HG02981 (cell line): Measurements from ENCODE around the gene ACHE.
"Not testable (repeated sequence)": the region's sequence is repeated elsewhere in the genome, so short reads cannot be mapped to it uniquely, and the experiment has no call there.

Experiments used
- ATAC-seq: cut with Tn5 transposase; IDR thresholded peaks from one replicate; pipeline ENCODE4 v1.9.1; 2021; ENCODE audit warnings: mild to moderate bottlenecking, moderate library complexity; ENCODE audit not compliant: unreplicated experiment

The ACHE gene

DNA sequence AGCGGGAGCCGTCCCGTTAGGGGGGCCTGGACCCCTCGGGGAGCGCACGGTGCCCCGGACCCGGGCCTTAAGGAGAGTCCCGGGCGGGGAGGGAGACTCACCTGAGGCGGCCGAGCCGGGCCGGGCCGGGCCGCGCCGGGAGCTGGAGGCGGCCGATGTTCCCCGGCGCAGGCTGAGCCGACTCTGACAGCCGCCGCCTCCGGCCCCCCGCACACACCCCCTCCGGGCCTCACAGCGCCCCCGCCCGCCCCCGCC is at the start of gene ACHE:
Gene ACHE (minus strand): TSS at position 188 of the 255 bp plus-strand sequence. CDS start 1,656 bp downstream, outside the sequence.
- ATAC-seq: no peak

DNA sequence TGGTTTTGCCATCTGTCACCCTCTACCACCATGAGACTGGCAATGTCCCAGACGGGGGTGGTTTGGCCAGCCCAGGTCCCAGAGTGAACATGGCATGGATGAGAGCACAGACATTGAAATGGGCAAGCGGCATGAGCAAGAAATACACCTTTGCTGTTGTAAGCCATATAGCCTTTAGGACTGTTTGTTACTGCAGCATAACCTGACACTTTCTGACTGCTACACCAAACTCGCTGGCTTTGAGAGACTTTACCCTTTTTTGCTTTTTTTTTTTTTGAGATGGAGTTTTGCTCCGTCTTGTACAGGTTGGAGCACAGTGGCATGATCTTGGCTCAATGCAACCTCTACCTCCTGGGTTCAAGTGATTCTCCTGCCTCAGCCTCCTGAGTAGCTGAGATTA is 48.5 kb upstream of the ACHE start:
- no peak for ATAC-seq

DNA sequence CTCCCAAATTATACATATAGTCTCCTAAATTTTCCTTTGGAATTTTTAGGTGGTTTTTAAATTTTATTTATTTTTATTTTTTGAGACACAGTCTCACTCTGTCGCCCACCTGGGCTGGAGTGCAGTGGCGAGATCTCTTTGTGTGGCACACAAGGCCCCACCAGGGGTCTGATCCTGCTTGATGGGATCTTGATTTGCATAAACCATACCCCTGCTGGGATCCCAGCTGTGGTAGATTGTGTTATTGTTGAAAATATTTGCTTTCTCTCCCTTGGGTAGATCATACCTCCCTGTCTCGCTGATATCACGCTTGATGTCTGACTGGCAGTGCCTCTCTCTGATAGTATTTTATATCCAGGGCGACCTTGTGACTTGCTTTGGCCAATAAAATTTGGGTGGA is 48.0 kb upstream of the ACHE start:
- ATAC-seq: no peak

DNA sequence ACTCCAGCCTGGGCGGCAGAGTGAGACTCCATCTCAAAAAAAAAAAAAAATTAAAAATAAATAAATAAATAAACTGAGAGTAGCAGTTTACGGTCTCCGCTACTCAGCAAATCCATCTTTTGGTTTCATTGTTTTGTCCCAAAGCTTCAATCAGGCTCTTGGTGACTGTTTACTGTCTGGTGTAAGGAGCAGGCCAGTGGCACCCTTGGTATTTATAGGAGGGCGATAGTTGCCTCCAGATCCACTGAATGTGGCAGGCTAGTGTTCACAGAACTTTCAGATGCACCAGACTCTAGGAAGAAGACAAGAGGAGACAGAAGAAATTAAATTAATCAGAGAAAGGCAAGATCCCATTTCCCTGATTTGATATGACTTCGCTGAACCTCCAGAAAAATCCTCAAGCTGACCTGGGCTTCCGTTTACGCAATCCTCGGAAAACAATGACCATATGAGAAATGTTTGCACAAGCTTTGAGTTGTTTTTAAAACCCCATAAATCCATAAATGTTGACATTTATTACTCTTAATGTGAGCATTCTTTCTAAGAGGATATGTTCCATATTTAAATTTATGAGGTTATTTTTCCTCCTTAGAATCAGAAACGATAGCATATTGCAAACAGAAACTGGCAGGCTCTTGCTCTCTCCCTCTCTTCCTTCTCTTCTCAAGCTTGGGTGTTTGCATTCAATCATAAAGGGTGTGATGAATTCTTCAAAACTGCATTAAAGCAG is 46.5 kb upstream of the ACHE start:
- no peak for ATAC-seq

DNA sequence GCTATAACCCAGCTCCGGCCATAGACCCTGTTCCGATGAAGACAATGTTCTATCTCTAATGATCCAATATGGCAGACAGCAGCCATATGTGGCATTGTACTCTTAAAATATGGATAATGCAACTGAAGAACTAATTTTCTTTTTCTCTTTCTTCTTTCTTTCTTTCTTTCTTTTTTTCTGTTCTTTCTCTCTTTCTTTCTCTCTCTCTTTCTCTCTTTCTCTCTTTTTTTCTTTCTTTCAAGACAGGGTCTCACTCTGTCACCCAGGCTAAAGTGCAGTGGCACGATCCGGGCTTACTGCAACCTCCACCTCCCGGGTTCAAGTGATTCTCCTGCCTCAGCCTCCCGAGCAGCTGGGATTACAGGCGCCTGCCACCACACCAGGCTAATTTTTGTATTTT is 40.5 kb upstream of the ACHE start:
- not testable (repeated sequence) for ATAC-seq

DNA sequence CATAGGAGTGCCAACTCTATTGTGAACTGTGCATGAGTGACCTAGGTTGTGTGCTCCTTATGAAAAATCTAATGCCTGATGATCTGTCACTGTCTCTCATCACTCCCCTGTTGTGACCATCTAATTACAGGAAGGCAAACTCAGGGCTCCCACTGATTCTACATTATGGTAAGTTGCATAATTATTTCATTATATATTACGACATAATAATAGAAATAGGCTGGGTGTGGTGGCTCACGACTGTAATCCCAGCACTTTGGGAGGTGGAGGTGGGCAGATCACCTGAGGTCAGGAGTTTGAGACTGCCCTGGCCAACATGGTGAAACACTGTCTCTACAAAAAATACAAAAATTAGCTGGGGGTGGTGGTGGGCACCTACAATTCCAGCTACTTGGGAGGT is 39.7 kb upstream of the ACHE start:
- not testable (repeated sequence) for ATAC-seq

DNA sequence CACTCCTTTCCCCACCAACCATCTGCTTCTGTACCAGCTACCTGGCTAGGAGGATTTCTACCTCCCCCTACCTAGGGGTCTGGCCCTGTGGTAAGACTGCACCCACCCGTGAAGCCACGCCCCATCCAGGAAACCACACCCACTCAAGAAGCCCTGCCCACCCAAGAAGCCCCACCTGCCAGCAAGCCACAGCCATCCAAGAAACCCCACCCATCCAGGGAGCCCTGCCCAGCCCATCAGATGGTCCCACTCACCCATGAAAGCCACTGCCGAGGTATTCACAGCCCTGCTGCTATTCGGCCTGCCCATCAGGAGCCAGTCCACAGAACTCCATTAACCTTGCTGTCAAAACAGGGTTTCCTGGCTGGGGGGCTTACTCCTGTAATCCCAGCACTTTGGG is 38.0 kb upstream of the ACHE start:
- no peak for ATAC-seq

DNA sequence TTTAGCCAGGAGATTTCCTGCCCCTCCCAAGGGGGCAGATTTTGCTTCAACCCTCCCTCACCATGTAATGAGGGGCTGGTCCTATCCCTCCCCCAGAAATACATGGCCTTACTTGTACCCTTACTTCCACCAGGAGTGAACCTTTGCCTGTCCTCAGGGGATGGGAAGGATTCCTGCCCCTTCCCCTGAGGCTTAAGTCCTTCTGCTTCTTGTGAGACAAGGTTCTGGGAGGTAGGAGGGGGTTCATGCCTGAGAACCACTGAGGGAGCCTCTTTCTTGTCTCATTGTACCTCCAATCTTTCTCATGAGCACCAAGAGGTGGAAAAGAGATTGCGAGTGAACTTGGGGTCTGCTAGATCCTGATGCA is 34.1 kb upstream of the ACHE start:
- no peak for ATAC-seq

DNA sequence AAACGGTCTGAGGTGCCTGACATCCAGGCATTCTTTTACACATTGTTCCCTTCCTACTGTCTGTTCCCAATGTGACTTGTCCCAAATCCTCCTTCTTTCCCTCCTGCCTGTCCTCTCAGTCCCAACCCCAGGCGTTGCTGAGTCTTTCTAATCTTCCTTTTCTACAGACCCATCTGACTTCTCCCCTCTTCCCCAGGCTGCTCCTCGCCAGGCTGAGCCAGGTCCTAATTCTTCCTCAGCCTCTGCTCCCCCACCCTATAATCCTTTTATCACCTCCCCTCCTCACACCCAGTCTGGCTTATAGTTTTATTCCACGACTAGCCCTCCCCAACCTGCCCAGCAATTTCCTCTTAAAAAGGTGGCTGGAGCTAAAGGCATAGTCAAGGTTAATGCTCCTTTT is 27.9 kb upstream of the ACHE start:
- ATAC-seq: not testable (repeated sequence)

DNA sequence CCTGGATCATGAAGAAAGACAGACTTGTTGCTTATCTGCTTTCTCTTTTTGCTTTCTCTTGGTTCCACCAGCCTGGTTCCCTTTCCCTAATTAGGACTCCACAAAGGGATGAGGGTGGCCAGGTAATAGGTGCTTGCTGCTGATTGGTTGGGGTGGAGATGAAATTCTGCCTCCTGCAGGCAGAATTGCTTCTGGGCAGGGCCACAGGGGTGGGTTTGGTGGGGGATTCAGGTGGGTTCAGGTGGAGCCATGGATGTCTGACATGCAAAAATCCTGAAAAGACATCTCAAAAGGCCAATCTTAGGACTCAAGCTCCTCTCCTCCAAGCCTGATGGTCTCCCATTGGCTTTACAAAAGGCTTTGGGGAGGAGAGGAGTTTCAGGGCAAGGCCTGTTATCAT is 25.4 kb upstream of the ACHE start:
- no peak for ATAC-seq

DNA sequence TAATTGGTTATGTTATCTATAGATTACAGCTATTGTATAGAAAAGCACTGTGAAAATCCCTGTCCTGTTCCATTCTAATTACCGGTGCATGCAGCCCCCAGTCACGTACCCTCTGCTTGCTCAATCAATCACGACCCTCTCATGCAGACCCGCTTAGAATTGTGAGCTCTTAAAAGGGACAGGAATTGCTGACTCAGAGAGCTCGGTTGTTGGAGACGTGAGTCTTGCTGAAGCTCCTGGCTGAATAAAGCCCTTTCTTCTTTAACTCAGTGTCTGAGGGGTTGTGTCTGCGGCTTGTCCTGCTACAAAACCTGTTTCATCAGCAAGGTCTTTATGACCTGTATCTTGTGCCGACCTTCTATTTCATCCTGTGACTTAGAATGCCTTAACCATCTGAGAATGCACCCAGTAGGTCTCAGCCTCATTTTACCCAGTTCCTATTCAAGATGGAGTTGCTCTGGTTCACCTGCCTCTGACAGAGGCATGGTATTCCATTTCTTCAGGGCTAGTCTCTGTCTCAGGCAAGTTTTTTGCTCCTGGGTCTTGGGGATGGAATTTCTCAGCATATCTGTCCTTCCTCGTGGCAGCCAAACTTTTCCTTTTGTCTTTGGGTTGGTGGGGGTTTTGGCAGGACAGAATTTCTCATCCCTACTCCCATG is 24.2 kb upstream of the ACHE start:
- ATAC-seq: not testable (repeated sequence)

DNA sequence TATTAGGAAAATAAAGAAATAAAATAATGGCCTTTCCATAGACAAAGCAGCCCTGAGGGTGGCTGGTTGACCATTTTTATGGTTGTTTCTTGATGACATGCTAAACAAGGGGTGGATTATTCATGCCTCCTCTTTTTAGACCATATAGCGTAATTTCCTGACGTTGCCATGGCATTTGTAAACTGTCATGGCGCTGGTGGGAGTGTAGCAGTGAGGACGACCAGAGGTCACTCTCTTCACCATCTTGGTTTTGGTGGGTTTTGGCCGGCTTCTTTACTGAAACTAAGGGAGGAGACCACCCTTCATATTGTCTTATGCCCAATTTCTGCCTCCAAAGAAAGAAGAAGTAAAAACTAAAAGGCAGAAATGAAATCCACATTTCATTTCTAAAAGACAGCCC is 23.6 kb upstream of the ACHE start:
- ATAC-seq: not testable (repeated sequence)

DNA sequence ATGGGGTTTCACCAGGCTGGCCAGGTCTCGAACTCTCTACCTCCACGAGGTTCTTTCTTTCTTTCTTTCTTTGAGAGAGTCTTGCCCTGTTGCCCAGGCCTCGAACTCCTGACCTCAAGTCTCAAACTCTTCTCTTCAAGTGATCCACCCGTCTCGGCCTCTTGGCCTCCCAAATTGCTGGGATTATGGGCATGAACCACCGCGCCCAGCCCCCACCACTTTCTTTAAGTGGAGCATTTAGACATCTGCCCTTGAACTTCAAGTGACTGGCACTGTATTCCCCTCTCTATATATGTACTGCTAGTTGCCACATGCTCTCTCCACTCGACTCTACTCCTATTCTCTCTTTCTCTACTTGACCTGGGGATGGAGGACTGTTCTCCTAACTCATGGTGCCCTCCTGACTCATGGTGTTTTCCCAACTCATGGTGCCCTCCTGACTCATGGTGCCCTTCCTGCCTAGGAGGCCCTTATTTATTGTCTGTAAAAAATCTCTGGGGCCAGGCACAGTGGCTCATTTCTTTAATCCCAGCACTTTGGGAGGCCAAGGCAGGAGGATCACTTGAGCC is 19.3 kb upstream of the ACHE start:
- ATAC-seq: no peak

DNA sequence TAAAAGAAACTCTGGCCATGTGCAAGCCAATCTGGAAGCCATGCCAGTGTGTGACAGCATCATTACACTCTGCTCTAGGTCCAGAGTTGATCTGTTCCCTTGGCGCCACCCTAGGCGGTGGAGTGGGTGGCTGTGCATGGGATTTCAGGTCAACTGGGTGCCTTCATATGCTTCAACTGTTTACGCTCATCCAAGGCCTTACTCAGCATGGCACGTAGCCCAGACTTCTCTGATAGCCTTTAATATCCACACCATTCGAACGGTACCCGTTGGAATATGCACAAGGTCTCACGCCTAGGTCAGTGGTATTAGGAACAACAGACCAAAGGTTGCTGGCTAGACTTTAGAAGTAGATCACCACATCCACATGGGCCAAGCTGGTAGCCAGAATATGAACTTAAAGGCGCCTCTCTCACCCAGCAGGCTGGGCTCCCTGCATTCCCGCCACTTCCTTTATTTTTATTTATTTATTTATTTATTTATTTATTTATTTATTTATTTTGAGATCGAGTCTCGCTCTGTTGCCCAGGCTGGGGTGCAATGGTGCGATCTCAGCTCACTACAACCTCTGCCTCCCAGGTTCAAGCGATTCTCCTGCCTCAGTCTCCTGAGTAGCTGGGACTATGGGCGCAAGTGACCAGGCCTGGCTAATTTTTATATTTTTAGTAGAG is 18.7 kb upstream of the ACHE start:
- no peak for ATAC-seq

DNA sequence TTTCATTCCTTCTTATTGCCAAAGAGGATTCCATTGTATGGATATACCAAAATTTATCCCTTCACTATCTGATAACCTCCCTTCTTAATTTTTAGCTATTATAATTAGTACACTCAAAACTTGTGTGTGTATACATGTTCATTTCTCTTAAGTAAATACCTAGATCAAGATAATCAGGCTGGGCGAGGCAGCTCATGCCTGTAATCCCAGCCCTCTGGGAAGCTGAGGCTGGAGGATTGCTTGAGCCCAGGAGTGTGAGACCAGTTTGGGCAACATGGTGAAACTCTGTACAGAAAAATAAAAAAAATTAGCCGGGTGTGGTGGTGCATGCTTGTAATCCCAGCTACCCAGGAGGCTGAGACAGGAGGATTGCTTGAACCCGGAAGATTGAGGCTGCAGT is 15.8 kb upstream of the ACHE start:
- ATAC-seq: no peak

DNA sequence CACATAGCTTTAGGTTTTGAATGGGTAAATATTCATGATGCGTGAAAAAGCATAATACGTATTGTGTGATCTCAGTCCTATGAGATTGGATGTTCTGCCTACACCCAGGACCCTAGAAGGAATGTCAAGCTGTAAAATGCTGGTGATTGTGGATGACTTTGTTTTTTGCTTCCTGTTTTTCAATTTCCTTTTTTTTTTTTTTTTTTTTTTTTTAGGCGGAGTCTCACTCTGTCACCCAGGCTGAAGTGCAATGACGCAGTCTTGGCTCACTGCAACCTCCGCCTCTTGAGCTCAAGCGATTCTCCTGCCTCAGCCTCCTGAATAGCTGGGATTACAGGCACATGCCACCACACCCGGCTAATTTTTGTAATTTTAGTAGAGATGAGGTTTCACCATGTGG is 14.8 kb upstream of the ACHE start:
- ATAC-seq: not testable (repeated sequence)

DNA sequence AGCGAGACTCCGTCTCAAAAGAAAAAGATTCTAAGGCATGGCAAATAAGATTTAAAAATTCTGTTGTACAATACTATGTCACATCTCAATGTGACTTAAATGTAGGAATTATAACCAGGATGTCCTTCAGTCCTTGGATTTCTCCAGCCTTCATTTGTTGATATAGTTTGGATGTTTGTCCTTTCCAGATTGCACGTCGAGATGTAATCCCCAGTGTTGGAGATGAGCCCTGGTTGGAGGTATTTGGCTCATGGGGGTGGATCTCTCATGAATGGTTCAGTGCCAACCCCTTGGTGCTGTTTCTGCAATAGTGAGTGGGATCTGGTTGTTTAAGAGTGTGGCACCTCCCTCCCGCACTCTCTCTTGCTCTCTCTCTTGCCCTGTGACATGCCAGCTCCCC is 12.8 kb upstream of the ACHE start:
- ATAC-seq: no peak

DNA sequence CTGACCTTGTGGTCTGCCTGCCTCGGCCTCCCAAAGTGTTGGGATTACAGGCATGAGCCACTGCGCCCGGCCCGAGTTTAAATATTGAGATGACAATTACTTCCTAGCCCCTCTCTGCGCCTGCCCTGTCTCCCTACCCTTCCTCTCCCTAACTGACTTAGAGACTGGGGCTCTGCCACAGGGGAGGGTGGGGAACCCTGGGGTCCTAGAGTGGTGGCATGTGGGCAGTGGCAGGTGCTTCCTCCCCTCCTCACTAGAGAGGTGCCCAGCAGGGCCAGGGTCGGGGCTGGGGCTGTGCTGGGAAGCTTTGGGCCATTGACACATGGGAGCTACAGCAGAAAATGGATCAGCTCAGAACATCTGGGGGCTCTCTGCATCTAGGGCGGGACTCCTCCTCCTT is 7.0 kb upstream of the ACHE start:
- no peak for ATAC-seq

DNA sequence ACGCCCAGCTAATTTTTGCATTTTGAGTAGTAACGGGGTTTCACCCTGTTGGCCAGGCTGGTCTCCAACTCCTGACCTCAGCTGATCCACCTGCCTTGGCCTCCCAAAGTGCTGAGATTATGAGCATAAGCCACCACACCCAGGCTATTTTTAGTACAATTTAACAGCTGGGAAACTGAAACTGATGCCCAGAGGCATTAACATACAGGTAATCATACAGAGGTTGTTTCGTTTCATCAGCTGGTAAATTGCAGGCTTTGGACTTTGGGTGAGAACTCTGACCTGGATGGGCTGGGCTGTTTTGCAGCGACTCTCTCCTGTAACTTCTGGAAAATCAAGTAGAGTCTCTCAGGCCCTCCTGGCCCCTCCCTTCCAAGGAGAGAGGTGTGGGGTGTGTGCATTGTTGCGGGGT is 6.2 kb upstream of the ACHE start:
- no peak for ATAC-seq

DNA sequence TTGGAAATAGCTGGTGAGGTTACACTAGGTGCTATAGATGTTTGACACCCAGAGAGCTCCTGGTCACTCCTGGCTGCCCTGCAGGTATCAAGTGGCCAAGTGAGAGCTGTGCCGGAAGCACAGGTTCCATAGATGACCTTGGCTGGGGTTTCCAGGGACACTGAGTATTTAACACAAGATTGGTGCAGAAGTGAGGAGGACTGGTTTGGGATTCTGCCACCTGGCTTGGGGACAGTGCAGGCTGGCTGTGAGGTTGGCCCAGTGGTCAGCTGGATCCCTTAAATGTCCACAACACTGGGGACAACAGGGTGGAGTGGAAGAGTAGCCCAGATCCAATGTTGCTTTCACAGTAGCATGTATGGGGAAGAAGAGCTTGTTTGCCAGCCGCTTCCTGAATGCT is 5.3 kb upstream of the ACHE start:
- ATAC-seq: no peak

DNA sequence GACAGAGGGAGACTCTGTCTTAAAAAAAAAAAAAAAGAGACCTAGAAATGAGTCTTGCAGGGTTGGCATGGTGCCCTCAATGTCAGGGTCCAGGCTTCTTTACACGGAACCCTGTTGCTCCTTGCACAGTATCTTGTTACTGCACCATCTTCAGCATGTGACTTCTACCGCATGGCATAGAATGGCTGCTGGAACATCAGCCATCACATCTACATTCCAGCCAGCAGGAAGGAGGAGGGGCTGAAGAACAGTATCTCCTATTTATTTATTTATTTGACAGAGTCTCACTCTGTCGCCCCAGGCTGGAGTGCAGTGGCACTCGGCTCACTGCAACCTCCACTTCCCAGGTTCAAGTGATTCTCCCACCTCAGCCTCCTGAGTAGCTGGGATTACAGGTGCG is 3.7 kb upstream of the ACHE start:
- ATAC-seq: no peak

DNA sequence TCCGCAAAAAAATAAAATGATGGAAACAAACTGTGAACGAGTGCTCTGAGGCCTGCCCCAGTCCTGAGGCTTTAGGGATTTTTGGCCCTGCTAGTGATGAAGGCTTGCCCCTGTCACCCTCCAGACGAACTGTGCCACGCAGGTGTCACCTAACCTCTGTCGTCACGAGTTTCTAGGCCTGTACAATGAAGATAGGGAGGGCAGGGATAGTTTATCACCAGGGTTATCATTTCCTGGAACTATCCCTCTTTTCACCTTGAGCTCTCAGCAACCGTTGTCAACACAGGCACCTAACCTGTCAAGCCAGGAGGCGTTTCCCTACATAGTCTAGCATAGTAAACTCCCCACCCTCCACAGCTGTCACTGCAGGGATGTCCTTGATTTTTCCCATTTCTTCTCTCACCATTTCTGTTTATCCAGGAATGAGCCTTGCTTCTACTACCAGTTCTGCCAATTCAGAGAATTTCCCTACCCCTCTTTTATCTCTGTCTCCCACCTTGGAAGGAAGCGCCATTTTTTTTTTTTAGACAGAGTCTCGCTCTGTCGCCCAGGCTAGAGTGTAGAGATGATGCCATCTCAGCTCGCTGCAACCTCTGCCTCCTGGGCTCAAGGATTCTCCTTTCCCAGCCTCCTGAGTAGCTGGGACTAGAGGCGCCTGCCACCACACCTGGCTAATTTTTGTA is 2.2 kb upstream of the ACHE start:
- no peak for ATAC-seq
